SK-N-SH (cell line): ENCODE data around the gene TLE1.

Source experiments
- EP300 ChIP-seq, 2 experiments: IDR thresholded peaks; 2 replicates each; pipeline versions ENCODE4 v1.4.0 to v1.6.1; 2012; ENCODE audit warnings: borderline replicate concordance in 1 of 2, low read depth in 1 of 2, low read length in 1 of 2
- EZH2phosphoT487 ChIP-seq: fragments of 200-600 bp; sonication (generic); IDR thresholded peaks from 2 replicates; pipeline ENCODE4 v1.6.1; 2017; ENCODE audit warnings: low read depth, mixed run types, mild to moderate bottlenecking, antibody characterized with exemption, moderate library complexity, borderline replicate concordance
- FOXM1 ChIP-seq: IDR thresholded peaks from 2 replicates; pipeline ENCODE4 v1.4.0; 2012; ENCODE audit warnings: low read depth, mild to moderate bottlenecking
- JUND ChIP-seq: IDR thresholded peaks from 2 replicates; pipeline ENCODE4 v1.4.0; 2012
- NFIC ChIP-seq: IDR thresholded peaks from 2 replicates; pipeline ENCODE4 v1.4.0; 2012; ENCODE audit warnings: borderline replicate concordance
- POLR2AphosphoS5 ChIP-seq: IDR thresholded peaks from 2 replicates; pipeline ENCODE4 v1.6.1; 2012; ENCODE audit warnings: low read depth, low read length
- RAD21 ChIP-seq: IDR thresholded peaks from 2 replicates; pipeline ENCODE4 v1.6.1; 2012; ENCODE audit warnings: mild to moderate bottlenecking, low read length
- RXRA ChIP-seq: IDR thresholded peaks from 2 replicates; pipeline ENCODE4 v1.4.0; 2012; ENCODE audit warnings: low read depth, mild to moderate bottlenecking, borderline replicate concordance
- TEAD4 ChIP-seq: IDR thresholded peaks from 2 replicates; pipeline ENCODE4 v1.4.0; 2012; ENCODE audit warnings: mild to moderate bottlenecking, borderline replicate concordance; ENCODE audit not compliant: insufficient read depth
- TF ChIP-seq, protein P1 (sequence below): fragments of 200-600 bp; sonication (generic); IDR thresholded peaks from 2 replicates; pipeline ENCODE4 v1.6.1; 2017; ENCODE audit warnings: antibody characterized with exemption, mild to moderate bottlenecking, moderate library complexity
- TF ChIP-seq, protein P2 (sequence below): IDR thresholded peaks from 2 replicates; pipeline ENCODE4 v1.6.1; 2012; ENCODE audit warnings: mild to moderate bottlenecking, low read depth, low read length, moderate library complexity

DNA sequence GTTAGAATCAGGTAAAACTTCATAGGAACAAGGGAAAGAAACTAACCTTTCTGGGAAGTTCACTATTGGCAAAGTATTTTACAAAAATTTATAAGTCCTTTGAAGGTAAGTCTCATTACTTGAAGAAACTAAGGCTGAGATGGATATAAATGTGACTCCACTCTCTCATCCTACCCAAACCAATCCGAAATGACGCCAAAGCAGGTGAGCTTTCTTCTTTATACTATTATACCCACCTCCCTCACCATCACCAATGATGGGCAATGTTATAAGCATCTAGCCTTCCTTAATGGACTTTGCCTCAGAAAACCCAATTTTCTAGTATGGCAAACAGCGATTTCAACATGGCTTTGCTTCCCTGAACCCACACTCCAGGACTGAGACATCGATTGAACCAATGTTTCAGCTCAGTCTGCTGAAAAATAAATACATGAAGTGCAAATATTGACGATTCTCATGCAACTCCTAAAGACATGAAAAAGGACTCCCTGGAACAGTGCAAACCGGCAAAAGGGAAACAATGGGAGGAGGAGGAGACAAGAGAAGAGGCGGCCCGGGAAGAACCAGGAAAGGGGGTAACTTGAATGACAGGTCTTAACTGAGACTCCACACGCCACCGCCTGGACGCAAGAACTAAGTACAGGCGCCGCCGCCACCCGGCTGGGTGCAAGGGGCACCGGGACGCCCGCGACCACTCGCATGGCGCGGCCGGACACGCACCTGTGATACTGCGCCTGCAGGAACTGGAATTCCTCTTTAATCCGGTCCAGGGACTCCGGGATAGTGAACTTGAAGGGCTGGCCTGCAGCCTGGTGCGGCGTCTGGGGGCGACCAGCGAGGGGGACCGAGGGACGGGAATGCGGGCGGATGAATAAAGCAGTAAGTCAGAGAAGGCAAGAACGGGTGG, 2.5 kb downstream of the TLE1 start:
- TF ChIP-seq FOXM1 = no peak
- TF ChIP-seq, protein P1, sequence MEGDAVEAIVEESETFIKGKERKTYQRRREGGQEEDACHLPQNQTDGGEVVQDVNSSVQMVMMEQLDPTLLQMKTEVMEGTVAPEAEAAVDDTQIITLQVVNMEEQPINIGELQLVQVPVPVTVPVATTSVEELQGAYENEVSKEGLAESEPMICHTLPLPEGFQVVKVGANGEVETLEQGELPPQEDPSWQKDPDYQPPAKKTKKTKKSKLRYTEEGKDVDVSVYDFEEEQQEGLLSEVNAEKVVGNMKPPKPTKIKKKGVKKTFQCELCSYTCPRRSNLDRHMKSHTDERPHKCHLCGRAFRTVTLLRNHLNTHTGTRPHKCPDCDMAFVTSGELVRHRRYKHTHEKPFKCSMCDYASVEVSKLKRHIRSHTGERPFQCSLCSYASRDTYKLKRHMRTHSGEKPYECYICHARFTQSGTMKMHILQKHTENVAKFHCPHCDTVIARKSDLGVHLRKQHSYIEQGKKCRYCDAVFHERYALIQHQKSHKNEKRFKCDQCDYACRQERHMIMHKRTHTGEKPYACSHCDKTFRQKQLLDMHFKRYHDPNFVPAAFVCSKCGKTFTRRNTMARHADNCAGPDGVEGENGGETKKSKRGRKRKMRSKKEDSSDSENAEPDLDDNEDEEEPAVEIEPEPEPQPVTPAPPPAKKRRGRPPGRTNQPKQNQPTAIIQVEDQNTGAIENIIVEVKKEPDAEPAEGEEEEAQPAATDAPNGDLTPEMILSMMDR = peak; percentile 71
- TF ChIP-seq, protein P2, sequence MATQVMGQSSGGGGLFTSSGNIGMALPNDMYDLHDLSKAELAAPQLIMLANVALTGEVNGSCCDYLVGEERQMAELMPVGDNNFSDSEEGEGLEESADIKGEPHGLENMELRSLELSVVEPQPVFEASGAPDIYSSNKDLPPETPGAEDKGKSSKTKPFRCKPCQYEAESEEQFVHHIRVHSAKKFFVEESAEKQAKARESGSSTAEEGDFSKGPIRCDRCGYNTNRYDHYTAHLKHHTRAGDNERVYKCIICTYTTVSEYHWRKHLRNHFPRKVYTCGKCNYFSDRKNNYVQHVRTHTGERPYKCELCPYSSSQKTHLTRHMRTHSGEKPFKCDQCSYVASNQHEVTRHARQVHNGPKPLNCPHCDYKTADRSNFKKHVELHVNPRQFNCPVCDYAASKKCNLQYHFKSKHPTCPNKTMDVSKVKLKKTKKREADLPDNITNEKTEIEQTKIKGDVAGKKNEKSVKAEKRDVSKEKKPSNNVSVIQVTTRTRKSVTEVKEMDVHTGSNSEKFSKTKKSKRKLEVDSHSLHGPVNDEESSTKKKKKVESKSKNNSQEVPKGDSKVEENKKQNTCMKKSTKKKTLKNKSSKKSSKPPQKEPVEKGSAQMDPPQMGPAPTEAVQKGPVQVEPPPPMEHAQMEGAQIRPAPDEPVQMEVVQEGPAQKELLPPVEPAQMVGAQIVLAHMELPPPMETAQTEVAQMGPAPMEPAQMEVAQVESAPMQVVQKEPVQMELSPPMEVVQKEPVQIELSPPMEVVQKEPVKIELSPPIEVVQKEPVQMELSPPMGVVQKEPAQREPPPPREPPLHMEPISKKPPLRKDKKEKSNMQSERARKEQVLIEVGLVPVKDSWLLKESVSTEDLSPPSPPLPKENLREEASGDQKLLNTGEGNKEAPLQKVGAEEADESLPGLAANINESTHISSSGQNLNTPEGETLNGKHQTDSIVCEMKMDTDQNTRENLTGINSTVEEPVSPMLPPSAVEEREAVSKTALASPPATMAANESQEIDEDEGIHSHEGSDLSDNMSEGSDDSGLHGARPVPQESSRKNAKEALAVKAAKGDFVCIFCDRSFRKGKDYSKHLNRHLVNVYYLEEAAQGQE = no peak
- TF ChIP-seq EZH2phosphoT487 = no peak
- TF ChIP-seq TEAD4 = no peak
- TF ChIP-seq POLR2AphosphoS5 = no peak
- TF ChIP-seq NFIC = no peak
- no peak for TF ChIP-seq RXRA
- peak; percentile 78 for TF ChIP-seq RAD21
- TF ChIP-seq EP300 (IDR thresholded peaks at IDR 0.05; ENCODE audit: borderline replicate concordance in 1 of 2, low read depth in 1 of 2, low read length in 1 of 2) = no peak
- TF ChIP-seq JUND = no peak
